ENCODE measurements around the gene DBP. TPM values are rescaled to one million over a fixed set of nuclear protein-coding genes. Genes with fewer than 3 reads are reported as not detected.
A peak's percentile ranks its signal among the peaks of the same experiment; 100 is the strongest.

The DBP gene
- total and polyA plus RNA-seq, 2 of the 13 experiments (the other 11 are each of a cell fraction or from before 2014, with no cell fraction given) = 1.7 to 5.8 TPM

DNA sequence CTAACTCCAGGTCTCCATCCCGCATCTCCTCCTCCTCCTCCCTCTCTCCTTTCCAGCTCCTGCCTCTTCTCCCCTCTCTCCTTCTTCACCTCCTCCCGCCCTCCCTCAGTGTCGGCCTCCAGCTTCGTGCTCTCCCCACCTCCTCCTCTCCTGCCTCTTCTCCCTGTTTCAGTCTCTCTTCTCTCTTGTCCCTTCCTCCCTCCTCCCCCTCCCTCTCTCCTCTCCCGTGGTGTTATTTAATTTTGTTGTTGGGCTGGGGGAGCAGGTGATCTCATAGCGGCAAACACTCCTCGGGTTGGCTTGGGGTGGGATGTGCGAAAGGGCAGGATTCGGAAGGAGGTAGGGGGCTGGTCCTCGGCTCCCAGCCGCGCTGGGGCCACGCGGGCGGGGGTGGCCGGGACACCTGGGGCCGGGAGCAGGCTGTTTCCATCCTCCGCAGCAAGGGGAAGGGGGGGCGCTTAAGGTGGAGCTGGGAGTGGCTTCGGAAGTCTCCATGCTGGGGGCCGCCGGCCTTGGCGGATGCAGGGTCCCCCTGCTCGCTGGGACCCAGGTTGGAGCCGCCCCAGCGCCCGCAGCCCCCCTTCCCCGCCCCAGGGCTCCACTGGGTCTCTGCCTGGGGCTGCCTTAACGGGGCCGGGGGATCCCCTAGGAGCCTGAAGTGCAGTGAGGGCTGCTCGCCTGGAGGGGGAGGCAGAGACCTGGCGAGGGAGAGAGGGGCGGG lies 9.0 kb upstream of the DBP start, which contains the start of gene CA11 (continued):
- TF ChIP-seq SALL1 (CRISPR knock-in tag; IDR thresholded peaks at IDR 0.05) (peak; percentile 15; the same call in 1 of the 2 replicates), NFATC3 (CRISPR knock-in tag; IDR thresholded peaks at IDR 0.05) (peak; percentile 56; the same call in 1 of the 2 replicates), HNRNPLL (IDR thresholded peaks at IDR 0.05; ENCODE audit: low read depth, low read length, poor library complexity, severe bottlenecking) (peak; percentile 46), FOXK1 (CRISPR knock-in tag; IDR thresholded peaks at IDR 0.05; ENCODE audit: borderline replicate concordance, low read depth) (no peak), ZNF331 (CRISPR knock-in tag; IDR thresholded peaks at IDR 0.05) (0 out of 2 replicates have a peak, but pooled peaks have one; percentile 28), ZNF138 (CRISPR knock-in tag; IDR thresholded peaks at IDR 0.05; ENCODE audit: low read depth) (no peak), GFI1 (CRISPR knock-in tag; IDR thresholded peaks at IDR 0.05; ENCODE audit: borderline replicate concordance) (no peak), KDM2A (CRISPR knock-in tag; IDR thresholded peaks at IDR 0.05; ENCODE audit: borderline replicate concordance, low read depth) (peak; percentile 70; the same call in 1 of the 2 replicates), ZNF446 (CRISPR knock-in tag; IDR thresholded peaks at IDR 0.05) (no peak), ZNF275 (CRISPR knock-in tag; IDR thresholded peaks at IDR 0.05; ENCODE audit: borderline replicate concordance) (no peak), ZNF556 (CRISPR knock-in tag; IDR thresholded peaks at IDR 0.05; ENCODE audit: borderline replicate concordance) (no peak), ZNF891 (CRISPR knock-in tag; IDR thresholded peaks at IDR 0.05) (no peak), KDM5B (CRISPR knock-in tag; IDR thresholded peaks at IDR 0.05; ENCODE audit: borderline replicate concordance) (peak; percentile 55; the same call in 1 of the 2 replicates), SMAD1 (CRISPR knock-in tag; IDR thresholded peaks at IDR 0.05; ENCODE audit: borderline replicate concordance, low read depth) (no peak), ZC3H4 (CRISPR knock-in tag; IDR thresholded peaks at IDR 0.05; ENCODE audit: borderline replicate concordance) (no peak)
- TF ChIP-seq, protein P1, sequence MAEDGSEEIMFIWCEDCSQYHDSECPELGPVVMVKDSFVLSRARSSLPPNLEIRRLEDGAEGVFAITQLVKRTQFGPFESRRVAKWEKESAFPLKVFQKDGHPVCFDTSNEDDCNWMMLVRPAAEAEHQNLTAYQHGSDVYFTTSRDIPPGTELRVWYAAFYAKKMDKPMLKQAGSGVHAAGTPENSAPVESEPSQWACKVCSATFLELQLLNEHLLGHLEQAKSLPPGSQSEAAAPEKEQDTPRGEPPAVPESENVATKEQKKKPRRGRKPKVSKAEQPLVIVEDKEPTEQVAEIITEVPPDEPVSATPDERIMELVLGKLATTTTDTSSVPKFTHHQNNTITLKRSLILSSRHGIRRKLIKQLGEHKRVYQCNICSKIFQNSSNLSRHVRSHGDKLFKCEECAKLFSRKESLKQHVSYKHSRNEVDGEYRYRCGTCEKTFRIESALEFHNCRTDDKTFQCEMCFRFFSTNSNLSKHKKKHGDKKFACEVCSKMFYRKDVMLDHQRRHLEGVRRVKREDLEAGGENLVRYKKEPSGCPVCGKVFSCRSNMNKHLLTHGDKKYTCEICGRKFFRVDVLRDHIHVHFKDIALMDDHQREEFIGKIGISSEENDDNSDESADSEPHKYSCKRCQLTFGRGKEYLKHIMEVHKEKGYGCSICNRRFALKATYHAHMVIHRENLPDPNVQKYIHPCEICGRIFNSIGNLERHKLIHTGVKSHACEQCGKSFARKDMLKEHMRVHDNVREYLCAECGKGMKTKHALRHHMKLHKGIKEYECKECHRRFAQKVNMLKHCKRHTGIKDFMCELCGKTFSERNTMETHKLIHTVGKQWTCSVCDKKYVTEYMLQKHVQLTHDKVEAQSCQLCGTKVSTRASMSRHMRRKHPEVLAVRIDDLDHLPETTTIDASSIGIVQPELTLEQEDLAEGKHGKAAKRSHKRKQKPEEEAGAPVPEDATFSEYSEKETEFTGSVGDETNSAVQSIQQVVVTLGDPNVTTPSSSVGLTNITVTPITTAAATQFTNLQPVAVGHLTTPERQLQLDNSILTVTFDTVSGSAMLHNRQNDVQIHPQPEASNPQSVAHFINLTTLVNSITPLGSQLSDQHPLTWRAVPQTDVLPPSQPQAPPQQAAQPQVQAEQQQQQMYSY (CRISPR knock-in tag; IDR thresholded peaks at IDR 0.05) = no peak
- TF ChIP-seq, protein P2, sequence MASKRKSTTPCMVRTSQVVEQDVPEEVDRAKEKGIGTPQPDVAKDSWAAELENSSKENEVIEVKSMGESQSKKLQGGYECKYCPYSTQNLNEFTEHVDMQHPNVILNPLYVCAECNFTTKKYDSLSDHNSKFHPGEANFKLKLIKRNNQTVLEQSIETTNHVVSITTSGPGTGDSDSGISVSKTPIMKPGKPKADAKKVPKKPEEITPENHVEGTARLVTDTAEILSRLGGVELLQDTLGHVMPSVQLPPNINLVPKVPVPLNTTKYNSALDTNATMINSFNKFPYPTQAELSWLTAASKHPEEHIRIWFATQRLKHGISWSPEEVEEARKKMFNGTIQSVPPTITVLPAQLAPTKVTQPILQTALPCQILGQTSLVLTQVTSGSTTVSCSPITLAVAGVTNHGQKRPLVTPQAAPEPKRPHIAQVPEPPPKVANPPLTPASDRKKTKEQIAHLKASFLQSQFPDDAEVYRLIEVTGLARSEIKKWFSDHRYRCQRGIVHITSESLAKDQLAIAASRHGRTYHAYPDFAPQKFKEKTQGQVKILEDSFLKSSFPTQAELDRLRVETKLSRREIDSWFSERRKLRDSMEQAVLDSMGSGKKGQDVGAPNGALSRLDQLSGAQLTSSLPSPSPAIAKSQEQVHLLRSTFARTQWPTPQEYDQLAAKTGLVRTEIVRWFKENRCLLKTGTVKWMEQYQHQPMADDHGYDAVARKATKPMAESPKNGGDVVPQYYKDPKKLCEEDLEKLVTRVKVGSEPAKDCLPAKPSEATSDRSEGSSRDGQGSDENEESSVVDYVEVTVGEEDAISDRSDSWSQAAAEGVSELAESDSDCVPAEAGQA (IDR thresholded peaks at IDR 0.05; ENCODE audit: low read depth) = no peak
- TF ChIP-seq, protein P2 (CRISPR knock-in tag; IDR thresholded peaks at IDR 0.05; ENCODE audit: borderline replicate concordance) = no peak

All from HepG2 (cell line).